Prostate gland (tissue), 2 donors: ENCODE data around the gene MUC5AC. TPM values are rescaled to one million over a fixed set of nuclear protein-coding genes. Genes with fewer than 3 reads are reported as not detected.

Source experiments
- DNase-seq: peaks from one replicate; pipeline ENCODE4 v3.0.0-alpha.2; 2019; ENCODE audit warnings: low spot score
- H3K27ac ChIP-seq, 2 donors: fragments of 200-600 bp; sonication (generic); 2 replicates each; pipeline ENCODE4 v1.5.1; 2017 to 2019
- H3K27me3 ChIP-seq: fragments of 200-600 bp; sonication (generic); replicated peaks from 2 replicates; pipeline ENCODE4 v1.5.1; 2019; ENCODE audit not compliant: insufficient read depth
- H3K36me3 ChIP-seq, 2 donors: fragments of 200-600 bp; sonication (generic); 1 replicate in 1 of 2; 2 replicates in 1 of 2; pipeline versions ENCODE4 v1.5.1 to v1.8.1; 2017 to 2019
- H3K4me1 ChIP-seq: fragments of 200-600 bp; sonication (generic); replicated peaks from 2 replicates; pipeline ENCODE4 v1.5.1; 2019
- H3K4me3 ChIP-seq, 2 donors: fragments of 200-600 bp; sonication (generic); 2 replicates each; pipeline ENCODE4 v1.5.1; 2017 to 2019
- H3K9me3 ChIP-seq: fragments of 200-600 bp; sonication (generic); 2 replicates; pipeline ENCODE4 v1.5.1; 2017
- POLR2A ChIP-seq: fragments of 450-650 bp; IDR thresholded peaks from one replicate; pipeline ENCODE4 v1.6.1; 2016; ENCODE audit warnings: antibody characterized with exemption, mild to moderate bottlenecking
- POLR2AphosphoS5 ChIP-seq: sonication (generic); formaldehyde crosslinking; IDR thresholded peaks from one replicate; pipeline ENCODE4 v1.6.1; 2017; ENCODE audit warnings: antibody characterized with exemption
- whole genome bisulfite sequencing: methylation state at CpG from one replicate; pipeline ENCODE4 v1.1.5; 2018; 5-methylcytosine and 5-hydroxymethylcytosine counted together
- intact Hi-C: fragments of 100-400 bp; cut with DNase I; formaldehyde crosslinking; loops from one replicate; pipeline ENCODE4 v1.14.2; 2022
- total RNA-seq, 2 donors: library from RNA; depleted of rRNA; stranded (reverse); fragments of >200 nt; gene quantifications; one replicate each; pipeline ENCODE4 v1.1.0, GENCODE V29; 2016
- TF ChIP-seq, protein P1 (sequence below), 4 experiments: fragments of 200-600 bp in 2 of 4; fragments of 450-650 bp in 2 of 4; sonication (generic) in 2 of 4; IDR thresholded peaks; 1 replicate in 3 of 4; 2 replicates in 1 of 4; pipeline ENCODE4 v1.5.1; 2016 to 2019; ENCODE audit warnings: antibody characterized with exemption in 4 of 4, mild to moderate bottlenecking in 2 of 4, moderate library complexity in 2 of 4

Gene MUC5AC
- total RNA-seq, 2 donors from 2014 or later, result 0.05 to 0.45 TPM

DNA sequence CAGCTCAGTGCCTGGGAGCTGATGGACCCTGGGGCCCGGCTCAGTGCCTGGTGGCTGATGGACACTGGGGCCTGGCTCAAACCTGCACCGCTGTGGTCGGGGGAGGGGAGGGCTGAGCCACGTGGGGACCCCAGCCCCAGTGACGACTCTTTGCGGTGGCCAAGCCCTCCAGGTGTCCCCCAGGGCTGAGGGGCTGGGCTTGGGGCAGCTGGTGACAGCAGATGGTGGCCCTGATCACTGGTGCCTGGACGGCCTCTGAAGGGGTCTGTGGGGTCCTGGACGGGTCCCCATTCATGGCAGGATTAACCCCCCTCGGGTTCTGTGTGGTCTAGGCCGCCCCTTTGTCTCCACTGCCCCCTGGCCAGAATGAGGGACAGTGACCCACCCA is 61.7 kb downstream of the MUC5AC start:
- peaks cover 17% of the 10 kb centered on the region for H3K27me3 ChIP-seq

DNA sequence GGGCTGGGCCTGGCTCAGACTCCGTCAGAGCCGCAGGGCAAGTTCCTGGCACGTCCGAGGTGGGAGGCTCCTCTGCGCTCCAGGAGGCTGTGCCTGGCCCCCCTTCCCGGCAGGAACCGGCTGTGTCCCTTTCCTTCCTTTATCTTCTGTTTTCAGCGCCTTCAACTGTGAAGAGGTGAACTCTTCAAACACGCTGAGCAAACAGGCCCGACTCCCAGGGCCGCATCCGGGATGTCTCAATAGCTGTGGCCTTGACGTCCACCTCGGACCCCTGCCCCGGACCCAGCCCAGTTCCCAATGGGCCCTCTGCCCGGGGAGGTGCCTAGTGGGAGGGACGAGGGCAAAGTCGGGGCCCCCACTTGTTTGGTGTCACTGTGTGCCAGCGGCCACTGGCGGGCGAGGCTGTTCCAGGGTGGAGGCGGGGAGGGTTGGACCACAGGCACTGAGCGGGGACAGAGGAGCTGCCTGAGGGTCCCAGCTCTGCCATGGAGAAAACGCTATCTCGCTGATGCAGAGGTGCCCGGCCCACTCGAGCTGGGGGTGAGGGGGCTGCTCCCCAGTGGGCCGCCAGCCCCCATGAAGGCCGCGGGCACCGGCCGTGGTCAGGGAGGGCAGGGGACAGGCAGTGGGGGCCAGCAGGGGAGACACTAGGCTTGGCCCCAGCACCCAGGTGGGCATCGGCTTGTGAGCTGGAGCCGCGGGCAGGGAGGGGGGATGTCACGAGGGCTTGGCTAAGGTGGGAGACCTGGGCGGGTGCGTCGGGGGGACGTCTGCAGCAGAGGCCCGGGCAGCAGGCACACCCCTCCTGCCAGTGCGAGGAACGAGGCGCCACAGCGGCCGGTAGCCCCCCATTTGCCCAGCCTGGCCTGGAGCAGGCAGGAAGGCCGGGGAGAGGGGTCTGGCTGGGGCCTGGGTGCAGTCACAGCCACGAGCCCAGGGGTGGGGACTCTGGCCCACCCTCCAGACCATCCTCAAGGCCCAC is 62.4 kb downstream of the MUC5AC start:
- no peaks in the 10 kb centered on the region for H3K36me3 ChIP-seq
- intact Hi-C loops, result no loop called here
- no peaks in the 10 kb centered on the region for H3K9me3 ChIP-seq
- peak; percentile 35 for DNase-seq
- H3K4me3 ChIP-seq, result no peak overlapping the region
- no peak overlapping the region for H3K27ac ChIP-seq
- peaks cover 17% of the 10 kb centered on the region for H3K27me3 ChIP-seq
- H3K4me1 ChIP-seq, result peaks cover 4% of the 10 kb centered on the region
- 50% methylated on average over 44 of the region's 48 CpGs for WGBS
- TF ChIP-seq POLR2AphosphoS5, result peak; percentile 33
- TF ChIP-seq, protein P1, sequence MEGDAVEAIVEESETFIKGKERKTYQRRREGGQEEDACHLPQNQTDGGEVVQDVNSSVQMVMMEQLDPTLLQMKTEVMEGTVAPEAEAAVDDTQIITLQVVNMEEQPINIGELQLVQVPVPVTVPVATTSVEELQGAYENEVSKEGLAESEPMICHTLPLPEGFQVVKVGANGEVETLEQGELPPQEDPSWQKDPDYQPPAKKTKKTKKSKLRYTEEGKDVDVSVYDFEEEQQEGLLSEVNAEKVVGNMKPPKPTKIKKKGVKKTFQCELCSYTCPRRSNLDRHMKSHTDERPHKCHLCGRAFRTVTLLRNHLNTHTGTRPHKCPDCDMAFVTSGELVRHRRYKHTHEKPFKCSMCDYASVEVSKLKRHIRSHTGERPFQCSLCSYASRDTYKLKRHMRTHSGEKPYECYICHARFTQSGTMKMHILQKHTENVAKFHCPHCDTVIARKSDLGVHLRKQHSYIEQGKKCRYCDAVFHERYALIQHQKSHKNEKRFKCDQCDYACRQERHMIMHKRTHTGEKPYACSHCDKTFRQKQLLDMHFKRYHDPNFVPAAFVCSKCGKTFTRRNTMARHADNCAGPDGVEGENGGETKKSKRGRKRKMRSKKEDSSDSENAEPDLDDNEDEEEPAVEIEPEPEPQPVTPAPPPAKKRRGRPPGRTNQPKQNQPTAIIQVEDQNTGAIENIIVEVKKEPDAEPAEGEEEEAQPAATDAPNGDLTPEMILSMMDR (IDR thresholded peaks at IDR 0.05), result no peak

More for the DNA sequence above, 61.7 kb downstream of the MUC5AC start:
- H3K4me3 ChIP-seq, result no peak overlapping the region
- TF ChIP-seq POLR2A (no peak), POLR2AphosphoS5 (no peak)
- TF ChIP-seq, protein P1 (IDR thresholded peaks at IDR 0.05), result no peak
- no peaks in the 10 kb centered on the region for H3K9me3 ChIP-seq
- H3K4me1 ChIP-seq, result peaks cover 4% of the 10 kb centered on the region
- intact Hi-C loops, result no loop called here
- 54% methylated on average over 7 of the region's 10 CpGs for WGBS
- no peak overlapping the region for H3K27ac ChIP-seq
- H3K36me3 ChIP-seq, result no peaks in the 10 kb centered on the region
- no peak for DNase-seq

DNA sequence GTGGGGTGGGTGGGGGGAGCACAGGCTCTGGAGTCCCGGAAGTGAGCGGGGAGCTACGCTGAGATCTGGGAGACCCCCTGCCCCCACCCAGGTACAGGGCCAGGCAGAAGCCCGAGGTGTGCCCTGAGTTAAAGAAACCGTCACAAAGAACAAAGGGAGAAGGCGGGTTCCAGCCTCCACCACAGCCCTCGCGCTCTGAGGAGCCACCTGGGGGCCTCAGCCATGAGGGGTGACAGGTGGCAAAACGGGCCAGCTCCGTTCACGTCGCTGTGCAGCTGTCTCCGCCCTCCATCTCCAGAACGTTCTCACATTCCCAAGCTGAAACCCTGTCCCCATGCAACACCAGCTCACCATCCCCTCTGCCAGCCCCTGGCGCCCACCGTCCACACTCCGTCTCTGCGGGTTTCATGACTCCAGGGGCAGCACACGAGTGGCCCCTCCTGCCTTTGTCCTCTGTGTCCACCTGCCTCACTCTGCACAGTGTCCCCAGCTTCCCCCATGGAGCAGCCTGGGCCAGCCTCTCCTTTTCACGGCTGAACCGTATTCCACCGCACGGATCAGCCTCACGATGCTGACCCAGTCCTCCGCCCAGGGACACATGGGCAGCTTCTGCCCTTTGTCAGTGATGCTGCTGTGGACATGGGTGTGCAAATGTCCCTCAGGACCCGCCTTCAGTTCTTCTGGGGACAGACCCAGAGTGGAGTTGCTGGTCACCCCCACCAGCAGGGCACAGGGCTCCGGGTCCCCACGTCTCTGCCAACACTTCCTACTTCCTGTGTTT is 63.4 kb downstream of the MUC5AC start:
- Histone ChIP-seq H3K36me3 (no peaks in the 10 kb centered on the region), H3K27ac (no peak overlapping the region), H3K4me3 (no peak overlapping the region), H3K27me3 (peaks cover 17% of the 10 kb centered on the region), H3K9me3 (no peaks in the 10 kb centered on the region), H3K4me1 (peaks cover 4% of the 10 kb centered on the region)
- intact Hi-C loops, result no loop called here
- DNase-seq, result no peak
- 59% methylated on average over 28 of the region's 28 CpGs for WGBS
- TF ChIP-seq POLR2AphosphoS5 (no peak), POLR2A (no peak)
- TF ChIP-seq, protein P1 (IDR thresholded peaks at IDR 0.05), result no peak

DNA sequence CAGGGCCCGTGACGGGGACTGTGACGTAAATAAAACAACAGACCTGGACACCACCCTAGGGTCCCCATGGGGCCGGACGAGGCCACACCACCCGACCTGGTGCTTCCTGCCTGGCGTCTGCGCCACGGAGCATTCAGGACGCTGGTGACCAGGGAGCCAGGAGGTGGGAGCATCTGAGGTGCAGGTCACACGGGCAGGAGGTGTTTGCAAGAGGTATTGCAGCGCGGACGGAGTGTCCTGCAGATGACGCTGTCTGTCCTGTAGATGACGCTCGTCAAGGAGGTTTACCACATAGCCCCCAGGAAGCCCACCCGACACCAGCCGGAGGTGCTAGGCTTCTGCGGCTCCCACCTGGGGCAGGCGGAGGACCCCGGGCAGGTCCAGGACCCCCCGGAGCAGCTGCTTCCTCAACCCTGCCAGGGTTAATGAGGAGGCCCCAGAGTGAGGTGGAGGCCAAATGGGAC is 64.1 kb downstream of the MUC5AC start:
- no peak overlapping the region for H3K4me3 ChIP-seq
- H3K27ac ChIP-seq, result no peak overlapping the region
- H3K9me3 ChIP-seq, result no peaks in the 10 kb centered on the region
- no peaks in the 10 kb centered on the region for H3K36me3 ChIP-seq
- TF ChIP-seq, protein P1 (IDR thresholded peaks at IDR 0.05), result no peak
- TF ChIP-seq POLR2A, result no peak
- no peak for TF ChIP-seq POLR2AphosphoS5
- peaks cover 4% of the 10 kb centered on the region for H3K4me1 ChIP-seq
- WGBS, result 87% methylated on average over 23 of the region's 23 CpGs
- DNase-seq, result no peak
- peaks cover 17% of the 10 kb centered on the region for H3K27me3 ChIP-seq
- intact Hi-C loops, result no loop called here
